ENCODE results near the gene SHISA2. TPM values are rescaled to one million over a fixed set of nuclear protein-coding genes. Genes with fewer than 3 reads are reported as not detected.

SHISA2 gene
- total and polyA plus RNA-seq, 4 experiments from 2014 or later = 0.32 to 0.58 (median 0.36) TPM; not detected in 1

Other genes starting within 250 kb of the SHISA2 start
- 10 to 100 TPM; 46.7 to 47.9 TPM for gene RNF6, start 170.3 kb upstream of the SHISA2 start, total RNA-seq
- 10 to 100 TPM; 36.3 to 54.9 TPM for gene RNF6, start 170.3 kb upstream of the SHISA2 start, polyA plus RNA-seq
- 10 to 100 TPM; 10.4 to 11.7 TPM for gene CDK8, start 202.1 kb upstream of the SHISA2 start, total RNA-seq
- gene CDK8, start 202.1 kb upstream of the SHISA2 start, polyA plus RNA-seq = 1 to 10 TPM; 4.7 to 6.9 TPM